ENCODE results near the gene TSPOAP1. TPM values are rescaled to one million over a fixed set of nuclear protein-coding genes. Genes with fewer than 3 reads are reported as not detected.

The TSPOAP1 gene
- total RNA-seq, 1 experiment from 2014 or later, result 10.9 TPM

GRCh38 chr17:58344047-58344790 lies 15.6 kb upstream of the TSPOAP1 start:
- DNase-seq (ENCODE audit: low spot score), result no peak
- no peaks in the 10 kb centered on the region for H3K9me3 Mint-ChIP-seq
- ChIA-PET POLR2A (interaction anchor here (1.4 to 2.0 kb wide), 3 partner anchors 8 to 73 kb away, joined by 7 to 9 read pairs (median 7); partner anchors contain the start of genes RNF43 and SUPT4H1), CTCF (interaction anchor here (1.1 to 2.0 kb wide), 3 partner anchors 27 to 95 kb away, joined by 4 to 11 read pairs (median 9); no protein-coding TSS in a partner anchor)
- no peak overlapping the region for H3K4me3 Mint-ChIP-seq
- H3K27me3 Mint-ChIP-seq (ENCODE audit: low read depth), result no peaks in the 10 kb centered on the region; the same call in 1 of the 2 replicates
- peaks cover 8% of the 10 kb centered on the region for H3K4me1 Mint-ChIP-seq
- no peak for ATAC-seq
- no peak for TF ChIP-seq ZNF138 (CRISPR knock-in tag; conservative IDR thresholded peaks at IDR 0.05)
- no peak for TF ChIP-seq STAT6 (CRISPR knock-in tag; conservative IDR thresholded peaks at IDR 0.05; ENCODE audit: low read depth)
- no peak for TF ChIP-seq CTCF (IDR thresholded peaks at IDR 0.05)
- no peak for TF ChIP-seq FOXK1 (CRISPR knock-in tag; IDR thresholded peaks at IDR 0.05)
- no peak for TF ChIP-seq ZNF512 (CRISPR knock-in tag; IDR thresholded peaks at IDR 0.05; ENCODE audit: borderline replicate concordance)
- no peak for TF ChIP-seq USF1 (CRISPR knock-in tag; IDR thresholded peaks at IDR 0.05)
- TF ChIP-seq ZNF263 (CRISPR knock-in tag; IDR thresholded peaks at IDR 0.05; ENCODE audit: low read depth), result no peak
- no peak for TF ChIP-seq NR2C2 (CRISPR knock-in tag; IDR thresholded peaks at IDR 0.05)
- TF ChIP-seq E2F5 (CRISPR knock-in tag; IDR thresholded peaks at IDR 0.05), result no peak
- no peak for TF ChIP-seq ETV6 (CRISPR knock-in tag; IDR thresholded peaks at IDR 0.05)
- TF ChIP-seq ZSCAN18 (CRISPR knock-in tag; IDR thresholded peaks at IDR 0.05), result no peak
- no peak for TF ChIP-seq SMAD3 (CRISPR knock-in tag; IDR thresholded peaks at IDR 0.05; ENCODE audit: borderline replicate concordance)
- TF ChIP-seq FOXJ3 (CRISPR knock-in tag; IDR thresholded peaks at IDR 0.05; ENCODE audit: borderline replicate concordance), result no peak
- TF ChIP-seq JAZF1 (CRISPR knock-in tag; IDR thresholded peaks at IDR 0.05), result no peak
- no peak for TF ChIP-seq SP1 (CRISPR knock-in tag; conservative IDR thresholded peaks at IDR 0.05)
- no peak for TF ChIP-seq SOX15 (CRISPR knock-in tag; IDR thresholded peaks at IDR 0.05)
- TF ChIP-seq ZNF671 (CRISPR knock-in tag; IDR thresholded peaks at IDR 0.05), result no peak
- TF ChIP-seq NFATC4 (CRISPR knock-in tag; IDR thresholded peaks at IDR 0.05), result no peak
- no peak for TF ChIP-seq TP53 (CRISPR knock-in tag; IDR thresholded peaks at IDR 0.05)
- no peak for TF ChIP-seq FOXP4 (CRISPR knock-in tag; IDR thresholded peaks at IDR 0.05)
- H3K27ac Mint-ChIP-seq, result no peak overlapping the region
- peaks cover 50% of the 10 kb centered on the region for H3K36me3 Mint-ChIP-seq

Measured in WTC11 (cell line).